HG02885 (cell line): ENCODE measurements around the gene NPIPB12.
"Not testable (repeated sequence)": the region's sequence is repeated elsewhere in the genome, so short reads cannot be mapped to it uniquely, and the experiment has no call there.

Experiments
- ATAC-seq: cut with Tn5 transposase; IDR thresholded peaks from one replicate; pipeline ENCODE4 v1.9.1; 2021; ENCODE audit warnings: mild to moderate bottlenecking; ENCODE audit not compliant: unreplicated experiment, poor library complexity

The NPIPB12 gene

DNA sequence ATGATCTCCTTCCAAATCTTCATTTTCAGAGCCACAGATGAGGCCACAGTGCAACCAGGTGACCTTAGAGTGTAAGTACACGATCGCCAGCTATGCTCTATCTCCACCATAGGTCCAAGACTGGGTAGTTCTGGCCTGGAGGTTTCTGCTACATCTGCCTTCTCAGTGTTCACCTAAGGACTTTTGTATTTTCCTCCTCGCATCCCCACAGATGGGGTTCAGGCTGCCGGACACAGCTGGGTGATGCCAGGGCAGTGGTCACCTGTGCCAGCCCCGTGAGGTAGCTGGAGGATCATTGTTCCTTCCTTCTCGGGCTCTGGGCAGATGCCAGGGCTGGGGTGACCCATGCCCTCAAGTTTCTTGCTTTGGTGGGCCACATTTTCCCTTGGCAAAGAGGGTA lies at the start of gene NPIPB12:
Gene NPIPB12 (minus strand): TSS at position 101 of the 400 bp plus-strand sequence.
- not testable (repeated sequence) for ATAC-seq

DNA sequence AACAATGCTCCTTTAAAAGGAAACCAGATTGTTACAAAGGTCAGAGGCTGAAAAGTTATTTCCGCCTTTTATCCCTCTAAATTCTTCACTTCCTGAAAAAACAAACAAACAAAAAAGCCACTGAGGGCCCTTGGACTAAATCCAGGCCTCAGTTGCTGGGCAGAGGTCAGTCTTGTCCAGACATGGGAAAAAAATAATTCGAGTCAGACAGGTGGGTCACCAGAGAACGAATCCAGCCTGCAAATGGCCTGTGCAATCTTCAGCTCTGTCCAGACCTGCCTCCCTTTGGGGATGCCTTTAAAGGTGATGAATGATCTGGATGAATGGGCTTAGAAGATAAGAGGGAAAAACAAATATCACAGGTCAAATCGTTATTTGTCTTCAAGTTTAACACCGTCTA lies 15.3 kb upstream of the NPIPB12 start:
- not testable (repeated sequence) for ATAC-seq

DNA sequence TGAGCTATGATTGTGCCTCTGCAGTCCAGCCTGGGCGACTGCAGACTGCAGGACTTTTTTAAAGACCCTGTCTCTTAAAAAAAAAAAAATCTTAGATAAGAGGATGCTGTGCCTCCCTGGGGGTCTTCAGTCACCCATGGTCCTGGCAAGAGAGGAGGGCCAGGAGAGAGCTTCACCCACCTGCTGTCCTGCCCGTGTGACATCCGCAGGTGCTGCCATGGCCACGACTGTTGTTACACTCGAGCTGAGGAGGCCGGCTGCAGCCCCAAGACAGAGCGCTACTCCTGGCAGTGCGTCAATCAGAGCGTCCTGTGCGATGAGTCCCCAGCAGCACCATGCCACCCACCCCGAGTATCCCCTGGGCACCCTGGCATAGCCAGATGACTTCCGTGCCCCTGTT lies 23.9 kb downstream of the NPIPB12 start:
- ATAC-seq = not testable (repeated sequence)

GRCh38 chr16:29472065-29472464 lies 34.1 kb downstream of the NPIPB12 start:
- not testable (repeated sequence) for ATAC-seq

DNA sequence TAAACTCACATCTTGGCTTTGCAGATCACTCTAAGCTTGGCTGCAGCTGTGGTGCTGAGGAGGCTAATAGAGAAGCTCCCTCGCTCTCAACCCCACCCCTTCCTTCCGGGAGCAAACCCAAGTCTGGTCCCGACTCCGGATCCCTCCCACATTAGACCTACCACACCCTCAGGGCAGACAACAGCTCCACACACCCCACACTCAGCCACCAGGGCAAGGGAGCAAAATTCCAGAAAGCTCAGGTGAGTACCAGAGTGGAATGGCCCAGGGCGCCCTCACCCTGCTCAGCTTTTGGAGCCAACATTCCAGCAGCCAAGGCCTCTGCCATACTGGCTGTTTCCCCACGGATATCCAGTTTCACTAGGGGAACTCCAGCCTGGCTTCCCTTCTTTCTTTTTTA lies 36.5 kb downstream of the NPIPB12 start:
- ATAC-seq = not testable (repeated sequence)

GRCh38 chr16:29467654-29468366 lies 38.4 kb downstream of the NPIPB12 start:
- ATAC-seq = not testable (repeated sequence)

DNA sequence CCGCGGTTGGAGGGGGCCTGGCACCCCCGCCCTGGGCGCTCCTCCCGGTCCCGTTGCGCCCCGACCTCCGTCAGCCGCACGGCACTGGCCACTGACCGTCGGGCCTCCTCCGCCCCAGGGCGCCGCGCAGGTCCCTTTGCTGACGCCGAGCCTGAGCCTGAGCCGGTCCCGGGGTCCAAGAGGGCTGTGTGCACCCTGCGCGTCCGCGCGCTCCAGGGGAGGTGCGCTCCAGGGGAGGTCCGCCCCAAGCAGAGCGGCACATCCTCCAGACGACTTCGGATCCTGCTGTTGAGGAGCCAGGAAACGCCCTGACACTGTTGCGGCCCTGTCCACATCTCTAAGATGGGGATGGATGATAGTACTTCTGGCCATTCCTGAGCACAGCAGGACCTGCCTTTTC lies 39.3 kb downstream of the NPIPB12 start:
- ATAC-seq = not testable (repeated sequence)

DNA sequence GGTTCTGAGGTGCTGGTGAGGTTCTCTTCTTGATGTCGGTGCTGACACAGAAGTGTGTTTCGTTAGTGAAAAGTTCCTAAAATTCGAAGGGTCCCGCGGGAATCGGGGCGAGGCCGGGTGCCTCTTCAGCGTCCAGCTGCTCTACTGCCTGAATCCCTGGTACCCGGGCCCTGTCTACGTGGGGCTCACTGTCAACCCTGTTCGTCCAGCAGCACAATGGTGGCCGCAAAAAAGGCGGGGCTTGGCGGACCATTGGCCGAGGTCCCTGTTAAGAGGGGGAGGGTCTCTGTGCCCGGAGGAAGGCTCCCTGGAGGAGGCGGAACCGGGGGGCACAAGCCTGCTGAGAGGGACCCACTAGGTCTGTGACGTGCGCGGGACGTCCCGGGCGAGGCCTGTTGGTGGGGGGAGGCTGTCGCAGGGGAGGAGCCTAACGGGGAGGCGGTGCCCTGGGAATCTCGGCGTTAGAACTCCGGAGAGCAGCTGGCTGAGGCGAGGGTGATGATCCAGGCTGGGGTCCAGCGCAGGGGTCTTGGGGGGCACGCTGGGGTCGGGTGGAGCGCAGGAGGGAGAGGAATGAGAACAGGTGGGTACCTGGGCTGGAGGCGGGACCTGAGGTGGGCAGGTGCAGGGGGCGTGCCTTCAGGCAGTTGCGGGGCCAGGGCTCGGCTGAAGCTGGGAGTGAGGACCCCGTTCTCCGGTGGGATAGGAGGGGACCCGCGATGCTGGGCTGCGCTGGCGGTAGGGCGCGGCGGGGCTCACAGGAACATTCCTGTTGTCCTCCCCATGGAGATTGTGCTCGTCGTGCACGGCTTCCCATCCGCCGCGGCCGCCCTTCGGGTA lies 40.0 kb downstream of the NPIPB12 start:
- not testable (repeated sequence) for ATAC-seq

DNA sequence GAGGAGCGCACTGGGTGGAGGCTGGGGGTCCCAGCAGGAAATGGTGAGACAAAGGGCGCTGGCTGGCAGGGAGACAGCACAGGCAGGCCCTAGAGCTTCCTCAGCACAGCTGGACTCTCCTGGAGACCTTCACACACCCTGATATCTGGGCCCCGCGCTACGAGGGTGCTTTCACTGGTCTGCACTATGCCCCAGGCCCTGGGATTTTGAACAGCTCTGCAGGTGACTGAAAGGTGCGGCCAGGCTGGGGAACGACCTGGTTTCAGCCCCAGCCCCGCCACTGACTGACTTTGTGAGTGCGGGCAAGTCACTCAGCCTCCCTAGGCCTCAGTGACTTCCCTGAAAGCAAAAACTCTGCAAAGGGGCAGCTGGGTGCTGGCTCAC lies 45.6 kb downstream of the NPIPB12 start:
- ATAC-seq = not testable (repeated sequence)

DNA sequence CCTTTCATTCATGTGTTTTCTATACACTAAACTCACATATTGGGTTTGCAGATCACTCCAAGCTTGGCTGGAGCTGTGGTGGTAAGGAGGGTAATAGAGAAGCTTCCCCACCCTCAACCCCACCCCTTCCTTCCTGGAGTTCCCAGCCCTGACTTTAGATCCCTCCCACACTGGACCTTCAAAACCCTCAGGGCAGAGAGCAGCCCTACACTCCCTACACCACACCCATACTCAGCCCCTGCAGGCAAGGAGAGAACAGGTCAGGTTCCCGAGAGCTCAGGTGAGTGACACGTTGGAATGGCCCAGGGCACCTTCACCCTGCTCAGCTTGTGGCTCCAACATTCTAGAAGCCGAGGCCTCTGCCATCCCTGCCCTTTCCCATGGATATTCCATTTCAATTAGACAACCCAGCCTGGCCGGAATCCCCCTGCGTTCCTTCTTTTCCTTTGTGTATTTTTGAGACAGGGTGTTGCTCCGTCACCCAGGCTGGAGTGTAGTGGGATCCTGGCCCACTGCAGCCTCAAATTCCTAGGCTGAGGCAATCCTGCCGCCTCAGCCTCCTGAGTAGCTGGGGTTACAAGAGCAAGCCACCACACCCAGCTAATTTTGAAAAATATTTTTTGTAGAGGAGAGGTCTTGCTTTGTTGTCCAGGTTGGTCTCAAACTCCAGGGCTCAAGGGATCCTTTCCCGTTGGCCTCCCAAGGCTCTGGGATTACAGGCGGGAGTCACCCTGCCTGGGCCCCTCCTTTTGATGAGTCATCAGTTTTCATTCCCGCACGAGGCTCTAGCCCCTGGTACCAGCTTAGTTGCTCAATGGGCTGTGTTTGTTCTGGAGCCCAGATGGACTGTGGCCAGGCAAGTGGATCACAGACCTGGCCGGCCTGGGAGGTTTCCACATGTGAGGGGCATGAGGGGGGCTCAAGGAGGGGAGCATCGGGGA lies 46.2 kb downstream of the NPIPB12 start, which contains the start of gene SULT1A4:
Gene SULT1A4 (plus strand): TSS at position 208 of the 941 bp plus-strand sequence. CDS start 1,473 bp downstream, outside the sequence.
- not testable (repeated sequence) for ATAC-seq

- ATAC-seq = not testable (repeated sequence)
Measured at GRCh38 chr16:29457660-29458059, 48.5 kb downstream of the NPIPB12 start.

- peak; percentile 70 for ATAC-seq
Measured at GRCh38 chr16:29454828-29455227, 51.4 kb downstream of the NPIPB12 start.

GRCh38 chr16:29454269-29454668 lies 51.9 kb downstream of the NPIPB12 start, which contains the start of the genes BOLA2 and SLX1B:
Gene BOLA2, minus strand, starts transcription at chr16:29454351. Its CDS starts 98 bp downstream, at chr16:29454253.
Gene SLX1B, plus strand, starts transcription at chr16:29454533.
- ATAC-seq = peak; percentile 90

DNA sequence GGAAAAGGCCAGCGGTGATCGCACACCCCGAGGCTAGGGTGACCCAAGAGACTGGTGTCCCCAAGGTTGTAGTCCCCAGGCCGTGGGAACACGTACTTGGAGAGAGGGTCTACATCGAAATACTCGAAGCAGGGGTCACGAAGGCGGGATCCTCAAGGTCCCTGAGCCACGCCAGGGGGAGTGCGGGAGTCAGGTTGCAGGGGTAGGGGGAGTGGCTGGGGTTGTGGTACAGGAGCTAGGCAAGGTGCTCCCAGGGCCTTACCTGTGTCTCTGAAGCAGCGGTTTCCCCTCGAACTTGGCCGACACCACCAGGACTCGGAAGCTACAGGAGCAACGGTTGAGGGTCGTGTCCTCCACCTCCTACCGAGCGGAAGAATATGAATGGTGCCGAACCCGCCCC lies 52.5 kb downstream of the NPIPB12 start:
- not testable (repeated sequence) for ATAC-seq
